Renal cortex interstitium (tissue), 11 donors: ENCODE results near the gene CDC25B. TPM values are rescaled to one million over a fixed set of nuclear protein-coding genes. Genes with fewer than 3 reads are reported as not detected.
A peak's percentile ranks its signal among the peaks of the same experiment; 100 is the strongest.

Experiments
- DNase-seq, 11 donors: peaks; one replicate each; pipeline ENCODE4 v3.0.0-alpha.2; 2013; ENCODE audit warnings: low read depth in 9 of 11, low spot score in 4 of 11; ENCODE audit errors: extremely low read depth in 1 of 11
- polyA plus RNA-seq, 3 donors: library from polyadenylated mRNA; unstranded; fragments of 120-200 nt; gene quantifications; one replicate each; pipeline ENCODE4 v1.2.1, GENCODE V29; 2013; ENCODE audit not compliant: insufficient read length in 3 of 3

CDC25B gene
- polyA plus RNA-seq, 3 donors: 35.4 to 40.3 (median 39.3) TPM

GRCh38 chr20:3797592-3798372 is 1.7 kb downstream of the CDC25B start:
- no peak for DNase-seq

- DNase-seq: no peak
These were observed 2.3 kb downstream of the CDC25B start for GRCh38 chr20:3798373-3798768.

- DNase-seq: no peak
These were observed 2.8 kb downstream of the CDC25B start for GRCh38 chr20:3798908-3799248.

- DNase-seq: no peak
These were observed 4.3 kb downstream of the CDC25B start for GRCh38 chr20:3800256-3800877.

GRCh38 chr20:3800878-3801260 is 4.8 kb downstream of the CDC25B start:
- no peak for DNase-seq

- DNase-seq: no peak
These were observed 5.2 kb downstream of the CDC25B start for GRCh38 chr20:3801299-3801698.

GRCh38 chr20:3801846-3802245 is 5.7 kb downstream of the CDC25B start:
- no peak for DNase-seq

- no peak for DNase-seq
These were observed 6.6 kb downstream of the CDC25B start for GRCh38 chr20:3802524-3803239.

- no peak for DNase-seq
These were observed 7.2 kb downstream of the CDC25B start for GRCh38 chr20:3803289-3803688.

- DNase-seq: no peak
These were observed 7.7 kb downstream of the CDC25B start for GRCh38 chr20:3803854-3804253.

- DNase-seq: no peak
These were observed 8.2 kb downstream of the CDC25B start for GRCh38 chr20:3804254-3804751.

GRCh38 chr20:3804781-3805180 is 8.7 kb downstream of the CDC25B start:
- no peak for DNase-seq

- DNase-seq: no peak
These were observed 12.4 kb downstream of the CDC25B start for GRCh38 chr20:3808544-3808943.

GRCh38 chr20:3811467-3812258 is 15.6 kb downstream of the CDC25B start:
- DNase-seq: peak in 8 of 11 donors; percentile 81 to 91 (median 88)

- no peak for DNase-seq
These were observed 16.2 kb downstream of the CDC25B start for GRCh38 chr20:3812259-3812681.

GRCh38 chr20:3812975-3813847 is 17.1 kb downstream of the CDC25B start:
- DNase-seq: no peak

GRCh38 chr20:3813848-3814581 is 17.9 kb downstream of the CDC25B start:
- no peak for DNase-seq
